ENCODE data around the gene AIFM3. TPM values are rescaled to one million over a fixed set of nuclear protein-coding genes. Genes with fewer than 3 reads are reported as not detected.
"Not testable (repeated sequence)": the region's sequence is repeated elsewhere in the genome, so short reads cannot be mapped to it uniquely, and the experiment has no call there.

Gene AIFM3
- total RNA-seq, 1 experiment from 2014 or later = 7.4 TPM

DNA sequence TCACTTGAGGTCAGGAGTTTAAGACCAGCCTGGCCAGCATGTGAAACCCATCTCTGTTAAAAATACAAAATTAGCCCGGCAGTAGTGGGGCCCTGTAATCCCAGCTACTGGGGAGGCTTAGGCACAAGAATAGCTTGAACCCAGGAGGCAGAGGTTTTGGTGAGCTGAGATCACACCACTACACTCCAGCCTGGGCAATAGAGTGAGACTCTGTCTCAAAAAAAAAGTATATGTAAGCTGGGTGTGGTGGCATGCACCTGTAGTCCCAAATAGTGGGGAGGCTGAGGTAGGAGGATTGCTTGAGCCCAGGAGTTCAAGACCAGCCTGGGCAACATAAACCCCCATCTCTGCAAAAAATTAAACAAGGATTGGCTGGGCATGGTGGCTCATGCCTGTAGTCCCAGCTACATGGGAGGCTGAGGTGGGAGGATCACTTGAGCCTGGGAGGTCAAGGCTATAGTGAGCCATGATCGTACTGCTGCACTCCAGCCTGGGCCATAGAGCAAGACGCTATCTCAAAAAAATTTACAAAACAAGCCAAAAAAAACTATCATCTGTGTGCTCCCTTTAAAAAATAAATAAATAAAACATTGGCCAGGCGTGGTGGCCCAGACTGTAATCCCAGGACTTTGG lies 39.0 kb upstream of the AIFM3 start:
- no TSS peak for BruUV-seq (replicated peaks)
- Histone ChIP-seq H3K9me2 (ENCODE audit: insufficient read depth) (no peaks in the 10 kb centered on the region), H3K27ac (no peak overlapping the region), H3K9me3 (ENCODE audit: insufficient read depth, low read depth) (no peaks in the 10 kb centered on the region), H2AFZ (no peak overlapping the region), H3F3A (ENCODE audit: insufficient read depth, low read depth) (0 out of 2 replicates have a peak, but pooled peaks cover 4% of the 10 kb centered on the region), H3K27me3 (ENCODE audit: insufficient read depth, low read depth) (no peaks in the 10 kb centered on the region), H3K4me3 (no peak overlapping the region), H3K4me1 (replicated peaks; ENCODE audit: insufficient read depth) (no peaks in the 10 kb centered on the region), H3K36me3 (ENCODE audit: low read depth) (no peaks in the 10 kb centered on the region), H4K20me1 (ENCODE audit: insufficient read depth) (peaks cover 85% of the 10 kb centered on the region), H3K4me2 (no peak overlapping the region), H3K79me2 (ENCODE audit: low read depth) (peaks cover 94% of the 10 kb centered on the region)
- ChIA-PET CTCF (no interaction called here), POLR2A (ENCODE audit: unreplicated experiment) (interaction anchor here (0.6 to 0.7 kb wide), 2 partner anchors 19 to 116 kb away, joined by 4 to 7 read pairs; no protein-coding TSS in a partner anchor)
- no peak for TF ChIP-seq EZH2 (IDR thresholded peaks at IDR 0.05; ENCODE audit: low read depth)
- TF ChIP-seq, protein P1, sequence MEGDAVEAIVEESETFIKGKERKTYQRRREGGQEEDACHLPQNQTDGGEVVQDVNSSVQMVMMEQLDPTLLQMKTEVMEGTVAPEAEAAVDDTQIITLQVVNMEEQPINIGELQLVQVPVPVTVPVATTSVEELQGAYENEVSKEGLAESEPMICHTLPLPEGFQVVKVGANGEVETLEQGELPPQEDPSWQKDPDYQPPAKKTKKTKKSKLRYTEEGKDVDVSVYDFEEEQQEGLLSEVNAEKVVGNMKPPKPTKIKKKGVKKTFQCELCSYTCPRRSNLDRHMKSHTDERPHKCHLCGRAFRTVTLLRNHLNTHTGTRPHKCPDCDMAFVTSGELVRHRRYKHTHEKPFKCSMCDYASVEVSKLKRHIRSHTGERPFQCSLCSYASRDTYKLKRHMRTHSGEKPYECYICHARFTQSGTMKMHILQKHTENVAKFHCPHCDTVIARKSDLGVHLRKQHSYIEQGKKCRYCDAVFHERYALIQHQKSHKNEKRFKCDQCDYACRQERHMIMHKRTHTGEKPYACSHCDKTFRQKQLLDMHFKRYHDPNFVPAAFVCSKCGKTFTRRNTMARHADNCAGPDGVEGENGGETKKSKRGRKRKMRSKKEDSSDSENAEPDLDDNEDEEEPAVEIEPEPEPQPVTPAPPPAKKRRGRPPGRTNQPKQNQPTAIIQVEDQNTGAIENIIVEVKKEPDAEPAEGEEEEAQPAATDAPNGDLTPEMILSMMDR (conservative IDR thresholded peaks at IDR 0.05) = no peak
- no peak for DNase-seq
- intact Hi-C loops (cut with micrococcal nuclease; ENCODE audit: unreplicated experiment) = no loop called here

DNA sequence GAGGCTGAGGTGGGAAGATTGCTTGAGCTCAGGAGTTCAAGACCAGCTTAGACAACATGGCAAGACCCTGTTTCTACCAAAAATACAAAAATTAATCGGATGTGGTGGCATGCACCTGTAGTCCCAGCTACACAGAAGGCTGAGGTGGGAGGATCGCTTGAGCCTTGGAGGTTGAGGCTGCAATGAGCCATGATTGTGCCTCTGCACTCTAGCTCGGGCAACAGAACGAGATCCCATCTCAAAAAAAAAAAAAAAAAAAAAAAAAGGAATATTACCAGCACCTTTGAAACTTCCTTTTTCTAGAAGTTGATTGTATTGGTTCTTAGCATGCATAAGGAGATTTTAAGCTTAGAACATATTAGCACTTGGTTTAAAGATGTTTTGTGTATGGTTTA lies 38.5 kb upstream of the AIFM3 start:
- no peaks in the 10 kb centered on the region for H3K9me3 ChIP-seq (ENCODE audit: insufficient read depth, low read depth)
- peaks cover 84% of the 10 kb centered on the region for H4K20me1 ChIP-seq (ENCODE audit: insufficient read depth)
- no peaks in the 10 kb centered on the region for H3K36me3 ChIP-seq (ENCODE audit: low read depth)
- ChIA-PET CTCF (no interaction called here), POLR2A (ENCODE audit: unreplicated experiment) (interaction anchor here (0.6 to 0.7 kb wide), 2 partner anchors 19 to 116 kb away, joined by 4 to 7 read pairs; no protein-coding TSS in a partner anchor)
- H3K4me1 ChIP-seq (replicated peaks; ENCODE audit: insufficient read depth) = no peaks in the 10 kb centered on the region
- BruUV-seq (replicated peaks) = no TSS peak
- H3K4me2 ChIP-seq = no peak overlapping the region
- peaks cover 94% of the 10 kb centered on the region for H3K79me2 ChIP-seq (ENCODE audit: low read depth)
- H3K9me2 ChIP-seq (ENCODE audit: insufficient read depth) = no peaks in the 10 kb centered on the region
- no peak overlapping the region for H3K4me3 ChIP-seq
- intact Hi-C loops (cut with micrococcal nuclease; ENCODE audit: unreplicated experiment) = no loop called here
- TF ChIP-seq, protein P1 (conservative IDR thresholded peaks at IDR 0.05) = no peak
- TF ChIP-seq EZH2 (IDR thresholded peaks at IDR 0.05; ENCODE audit: low read depth) = no peak
- no peak for DNase-seq
- no peak overlapping the region for H3K27ac ChIP-seq
- no peak overlapping the region for H2AFZ ChIP-seq
- 0 out of 2 replicates have a peak, but pooled peaks cover 4% of the 10 kb centered on the region for H3F3A ChIP-seq (ENCODE audit: insufficient read depth, low read depth)
- no peaks in the 10 kb centered on the region for H3K27me3 ChIP-seq (ENCODE audit: insufficient read depth, low read depth)

DNA sequence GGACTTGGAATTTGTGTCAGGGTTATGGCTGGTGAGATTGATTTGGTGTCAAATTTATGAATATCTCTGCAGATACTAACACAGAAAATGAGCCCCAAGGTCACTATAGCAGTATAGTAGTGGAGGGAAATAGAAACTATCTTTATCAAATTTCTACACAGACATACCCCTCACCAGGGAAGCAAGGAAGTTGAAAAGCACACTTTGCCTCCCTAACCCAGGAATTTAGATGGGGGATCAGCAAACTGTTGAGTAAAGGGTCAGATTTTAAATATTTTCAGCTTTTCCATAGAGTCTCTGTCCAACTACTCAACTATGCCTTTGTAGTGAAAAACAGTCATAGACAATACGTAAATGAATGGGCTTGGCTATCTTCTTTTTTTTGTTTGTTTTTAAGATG lies 37.1 kb upstream of the AIFM3 start:
- Histone ChIP-seq H3K4me1 (replicated peaks; ENCODE audit: insufficient read depth) (no peaks in the 10 kb centered on the region), H2AFZ (no peak overlapping the region), H3K27me3 (ENCODE audit: insufficient read depth, low read depth) (no peaks in the 10 kb centered on the region), H3K4me2 (no peak overlapping the region), H3K9me2 (ENCODE audit: insufficient read depth) (no peaks in the 10 kb centered on the region), H3K36me3 (ENCODE audit: low read depth) (no peaks in the 10 kb centered on the region), H3F3A (ENCODE audit: insufficient read depth, low read depth) (0 out of 2 replicates have a peak, but pooled peaks cover 4% of the 10 kb centered on the region), H3K9me3 (ENCODE audit: insufficient read depth, low read depth) (no peaks in the 10 kb centered on the region), H3K27ac (no peak overlapping the region), H4K20me1 (ENCODE audit: insufficient read depth) (peaks cover 81% of the 10 kb centered on the region), H3K79me2 (ENCODE audit: low read depth) (peaks cover 94% of the 10 kb centered on the region), H3K4me3 (no peak overlapping the region)
- no peak for DNase-seq
- BruUV-seq (replicated peaks) = no TSS peak
- intact Hi-C loops (cut with micrococcal nuclease; ENCODE audit: unreplicated experiment) = no loop called here
- ChIA-PET CTCF (no interaction called here), POLR2A (ENCODE audit: unreplicated experiment) (no interaction called here)
- TF ChIP-seq EZH2 (IDR thresholded peaks at IDR 0.05; ENCODE audit: low read depth) = no peak
- TF ChIP-seq, protein P1 (conservative IDR thresholded peaks at IDR 0.05) = no peak

DNA sequence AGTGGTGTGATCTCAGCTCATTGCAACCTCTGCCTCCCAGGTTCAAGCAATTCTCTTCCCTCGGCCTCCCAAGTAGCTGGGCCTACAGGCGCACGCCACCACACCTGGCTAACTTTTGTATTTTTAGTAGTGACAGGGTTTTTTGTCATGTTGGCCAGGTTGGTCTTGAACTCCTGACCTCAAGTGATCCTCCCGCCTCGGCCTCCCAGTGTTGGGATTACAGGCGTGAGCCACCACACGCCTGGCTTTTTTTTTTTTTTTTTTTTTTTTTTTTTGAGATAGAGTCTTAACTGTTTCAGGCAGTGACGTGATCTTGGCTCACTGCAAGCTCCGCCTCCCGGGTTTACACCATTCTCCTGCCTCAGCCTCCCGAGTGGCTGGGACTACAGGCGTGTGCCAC lies 36.6 kb upstream of the AIFM3 start:
- DNase-seq; POLR2A ChIA-PET (ENCODE audit: unreplicated experiment); H3K36me3 ChIP-seq (ENCODE audit: low read depth); BruUV-seq (replicated peaks); H2AFZ ChIP-seq; H3K4me1 ChIP-seq (replicated peaks; ENCODE audit: insufficient read depth); H3K4me2 ChIP-seq; H3K4me3 ChIP-seq; H3K9me2 ChIP-seq (ENCODE audit: insufficient read depth); H3K9me3 ChIP-seq (ENCODE audit: insufficient read depth, low read depth); intact Hi-C loops (cut with micrococcal nuclease; ENCODE audit: unreplicated experiment); CTCF ChIA-PET; H3K27ac ChIP-seq; H3F3A ChIP-seq (ENCODE audit: insufficient read depth, low read depth); H3K27me3 ChIP-seq (ENCODE audit: insufficient read depth, low read depth): not testable (repeated sequence)
- peaks cover 94% of the 10 kb centered on the region for H3K79me2 ChIP-seq (ENCODE audit: low read depth)
- peaks cover 81% of the 10 kb centered on the region for H4K20me1 ChIP-seq (ENCODE audit: insufficient read depth)

Measured in PC-9 (cell line).